ENCODE results near the gene ARL6IP4. TPM values are rescaled to one million over a fixed set of nuclear protein-coding genes. Genes with fewer than 3 reads are reported as not detected.

Gene ARL6IP4
- total RNA-seq, 1 experiment from 2014 or later, result 132 TPM

GRCh38 chr12:122942637-122943036 lies 37.8 kb upstream of the ARL6IP4 start:
- Histone ChIP-seq H2AFZ (ENCODE audit: low read length) (no peak overlapping the region), H3K79me1 (ENCODE audit: insufficient read depth, low read depth, low read length, poor library complexity, severe bottlenecking) (no peaks in the 10 kb centered on the region), H4K91ac (ENCODE audit: insufficient read length, low read depth, low read length) (no peak overlapping the region), H2BK120ac (ENCODE audit: low read depth, low read length, poor library complexity, severe bottlenecking) (no peak overlapping the region), H3K4ac (ENCODE audit: low read depth, low read length) (no peak overlapping the region), H3K27ac (ENCODE audit: insufficient read length, low read depth, low read length) (no peak overlapping the region), H4K8ac (replicated peaks; ENCODE audit: insufficient read length, low read depth, low read length) (no peak overlapping the region), H3K9me3 (ENCODE audit: control insufficient read depth, low read depth, low read length) (no peaks in the 10 kb centered on the region), H2BK5ac (ENCODE audit: insufficient read length, low read length) (no peak overlapping the region), H3K27me3 (ENCODE audit: insufficient read depth, low read length) (no peaks in the 10 kb centered on the region), H3K4me2 (ENCODE audit: insufficient read depth, insufficient read length, low read length) (no peak overlapping the region), H2BK15ac (ENCODE audit: low read depth, low read length) (no peak overlapping the region), H4K20me1 (ENCODE audit: control insufficient read depth, insufficient read depth, insufficient read length) (no peaks in the 10 kb centered on the region), H3T11ph (ENCODE audit: low read length) (no peak overlapping the region), H3K14ac (ENCODE audit: insufficient read depth, low read length) (no peak overlapping the region), H3K56ac (ENCODE audit: insufficient read length, low read depth, low read length) (no peak overlapping the region), H3K79me2 (ENCODE audit: insufficient read depth, low read length) (no peaks in the 10 kb centered on the region), H2BK20ac (ENCODE audit: low read depth, low read length, poor library complexity, severe bottlenecking) (no peak overlapping the region), H3K23ac (ENCODE audit: insufficient read length, low read depth, low read length) (no peak overlapping the region), H2BK12ac (ENCODE audit: insufficient read length, low read depth, low read length) (no peak overlapping the region), H3K18ac (ENCODE audit: insufficient read length, low read depth, low read length) (no peak overlapping the region), H2AK5ac (ENCODE audit: insufficient read length, low read length) (no peak overlapping the region), H3K4me1 (ENCODE audit: insufficient read depth, low read length) (no peaks in the 10 kb centered on the region), H3K9ac (ENCODE audit: extremely low read depth, insufficient read length, low read length) (no peak overlapping the region), H4K5ac (ENCODE audit: insufficient read length, low read depth, low read length) (no peak overlapping the region), H3K23me2 (ENCODE audit: insufficient read length, low read depth, low read length, poor library complexity, severe bottlenecking) (no peaks in the 10 kb centered on the region)
- DNase-seq, result no peak
- no peaks in the 10 kb centered on the region for H3K36me3 Mint-ChIP-seq (ENCODE audit: insufficient read depth in 1 of 3, low read depth in 3 of 3)
- TF ChIP-seq, protein P1, sequence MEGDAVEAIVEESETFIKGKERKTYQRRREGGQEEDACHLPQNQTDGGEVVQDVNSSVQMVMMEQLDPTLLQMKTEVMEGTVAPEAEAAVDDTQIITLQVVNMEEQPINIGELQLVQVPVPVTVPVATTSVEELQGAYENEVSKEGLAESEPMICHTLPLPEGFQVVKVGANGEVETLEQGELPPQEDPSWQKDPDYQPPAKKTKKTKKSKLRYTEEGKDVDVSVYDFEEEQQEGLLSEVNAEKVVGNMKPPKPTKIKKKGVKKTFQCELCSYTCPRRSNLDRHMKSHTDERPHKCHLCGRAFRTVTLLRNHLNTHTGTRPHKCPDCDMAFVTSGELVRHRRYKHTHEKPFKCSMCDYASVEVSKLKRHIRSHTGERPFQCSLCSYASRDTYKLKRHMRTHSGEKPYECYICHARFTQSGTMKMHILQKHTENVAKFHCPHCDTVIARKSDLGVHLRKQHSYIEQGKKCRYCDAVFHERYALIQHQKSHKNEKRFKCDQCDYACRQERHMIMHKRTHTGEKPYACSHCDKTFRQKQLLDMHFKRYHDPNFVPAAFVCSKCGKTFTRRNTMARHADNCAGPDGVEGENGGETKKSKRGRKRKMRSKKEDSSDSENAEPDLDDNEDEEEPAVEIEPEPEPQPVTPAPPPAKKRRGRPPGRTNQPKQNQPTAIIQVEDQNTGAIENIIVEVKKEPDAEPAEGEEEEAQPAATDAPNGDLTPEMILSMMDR (conservative IDR thresholded peaks at IDR 0.05), result no peak
- WGBS (ENCODE audit: extremely low coverage, insufficient read length, low lambda C conversion rate), result no CpG with 5 or more reads among the region's 2 CpGs
- H3K4me3 Mint-ChIP-seq, result no peak overlapping the region
- no peak overlapping the region for H3K27ac Mint-ChIP-seq
- peaks cover 0 to 14% of the 10 kb centered on the region in 2 experiments; a peak in 2 of 4 replicates for H3K4me1 Mint-ChIP-seq
- H3K27me3 Mint-ChIP-seq (ENCODE audit: low read depth), result peaks cover 53% of the 10 kb centered on the region
- H3K9me3 Mint-ChIP-seq, result no peaks in the 10 kb centered on the region
